HCT116 (cell line): ENCODE results near the gene ZNF536. TPM values are rescaled to one million over a fixed set of nuclear protein-coding genes. Genes with fewer than 3 reads are reported as not detected.

Source experiments
- ATAC-seq: fragments of 200-7000 bp; cut with Tn5 transposase; 2 replicates; pipeline ENCODE4 v1.9.1; 2020; ENCODE audit warnings: mild to moderate bottlenecking, moderate library complexity
- BruUV-seq: library from RNA; stranded (reverse); fragments of 400-500 nt; replicated peaks from 2 replicates; lab custom pipeline; 2021; lab: Mats Ljungman, UMichigan
- CTCF ChIA-PET: fragments of 300-600 bp; sonication (Branson Sonifier 250); formaldehyde crosslinking; loops from one replicate; lab custom pipeline; 2021; ENCODE audit warnings: antibody characterized with exemption; lab: Charles Lee
- POLR2A ChIA-PET: fragments of 300-600, 350-600 bp; sonication (Branson Sonifier 250); formaldehyde crosslinking; loops from one replicate; lab custom pipeline; 2021; ENCODE audit warnings: antibody characterized with exemption; lab: Charles Lee
- RAD21 ChIA-PET, 2 experiments: fragments of 300-600 bp; sonication (Branson Sonifier 250); formaldehyde crosslinking; loops; one replicate each; lab custom pipeline; 2023; ENCODE audit warnings: low total read pairs in 2 of 2; ENCODE audit not compliant: uncharacterized antibody in 2 of 2, unreplicated experiment in 2 of 2, low non-redundant PET in 1 of 2; lab: Charles Lee
- DNase-seq: peaks from one replicate; pipeline ENCODE4 v3.0.0-alpha.2; 2010; ENCODE audit warnings: low read depth, low spot score
- H2AFZ ChIP-seq: fragments of 200-600 bp; shearing (Covaris generic), sonication (generic); 2 replicates; pipeline ENCODE4 v1.6.1; 2017; ENCODE audit warnings: low read depth, mixed run types, mixed read lengths, antibody characterized with exemption, low read length; ENCODE audit not compliant: poor library complexity, severe bottlenecking
- H3K27ac ChIP-seq: 2 replicates; pipeline ENCODE4 v1.5.1; 2012; ENCODE audit warnings: low read depth, low read length
- H3K27me3 ChIP-seq: fragments of 200-600 bp; sonication (generic); 2 replicates; pipeline ENCODE4 v1.6.1; 2016; ENCODE audit warnings: mixed run types, low read length, mixed read lengths; ENCODE audit not compliant: insufficient read depth
- H3K36me3 ChIP-seq, 2 experiments: fragments of 200-500 bp in 1 of 2; fragments of 200-600 bp in 1 of 2; sonication (Bioruptor generic) in 1 of 2; sonication (generic) in 1 of 2; 2 replicates each; pipeline versions ENCODE4 v1.5.1 to v1.6.1; 2014 to 2016; ENCODE audit warnings: low read length in 2 of 2, inconsistent platforms in 1 of 2, mixed read lengths in 1 of 2, mixed run types in 1 of 2; ENCODE audit not compliant: insufficient read depth in 2 of 2, control insufficient read depth in 1 of 2
- H3K4me1 ChIP-seq, 2 experiments: fragments of 200-600 bp in 1 of 2; sonication (generic) in 1 of 2; 2 replicates each; pipeline versions ENCODE4 v1.5.1 to v1.6.1; 2012 to 2017; ENCODE audit warnings: low read length in 2 of 2, inconsistent platforms in 1 of 2, mild to moderate bottlenecking in 1 of 2, mixed read lengths in 1 of 2, mixed run types in 1 of 2, moderate library complexity in 1 of 2; ENCODE audit not compliant: insufficient read depth in 2 of 2, control insufficient read depth in 1 of 2
- H3K4me2 ChIP-seq: fragments of 200-600 bp; sonication (generic); 2 replicates; pipeline ENCODE4 v1.6.1; 2017; ENCODE audit warnings: mixed run types, low read length, mixed read lengths
- H3K4me3 ChIP-seq, 2 experiments: fragments of 200-600 bp in 1 of 2; sonication (generic) in 1 of 2; replicated peaks in 1 of 2; 2 replicates each; pipeline ENCODE4 v1.5.1; 2011 to 2016; ENCODE audit warnings: low read length in 2 of 2, control low read depth in 1 of 2, low read depth in 1 of 2, mild to moderate bottlenecking in 1 of 2, mixed read lengths in 1 of 2, mixed run types in 1 of 2
- H3K79me2 ChIP-seq: fragments of 200-600 bp; sonication (generic); 2 replicates; pipeline ENCODE4 v1.6.1; 2017; ENCODE audit warnings: mild to moderate bottlenecking, mixed run types, low read length, moderate library complexity, mixed read lengths; ENCODE audit not compliant: insufficient read depth
- H3K9ac ChIP-seq: fragments of 200-600 bp; sonication (generic); 2 replicates; pipeline ENCODE4 v1.6.1; 2016; ENCODE audit warnings: low read length, mixed read lengths
- H3K9me2 ChIP-seq: fragments of 200-600 bp; sonication (generic), shearing (Covaris generic); 2 replicates; pipeline ENCODE4 v1.6.1; 2017; ENCODE audit warnings: mixed run types, mild to moderate bottlenecking, moderate library complexity; ENCODE audit not compliant: insufficient read depth
- H3K9me3 ChIP-seq, 2 experiments: fragments of 200-500 bp in 1 of 2; fragments of 200-600 bp in 1 of 2; sonication (Bioruptor generic) in 1 of 2; sonication (generic) in 1 of 2; 2 replicates each; pipeline ENCODE4 v1.6.1; 2014 to 2017; ENCODE audit warnings: low read length in 2 of 2, mixed read lengths in 2 of 2, inconsistent platforms in 1 of 2, low read depth in 1 of 2, mild to moderate bottlenecking in 1 of 2, mixed run types in 1 of 2, moderate library complexity in 1 of 2; ENCODE audit not compliant: control insufficient read depth in 1 of 2, insufficient read depth in 1 of 2
- H4K20me1 ChIP-seq: fragments of 200-600 bp; sonication (generic), shearing (Covaris generic); 2 replicates; pipeline ENCODE4 v1.6.1; 2017; ENCODE audit warnings: mixed run types, mild to moderate bottlenecking, moderate library complexity; ENCODE audit not compliant: insufficient read depth
- ATF3 ChIP-seq: IDR thresholded peaks from 2 replicates; pipeline ENCODE4 v1.6.1; 2012
- CEBPB ChIP-seq: IDR thresholded peaks from 2 replicates; pipeline ENCODE4 v1.6.1; 2012; ENCODE audit warnings: low read depth
- EZH2phosphoT487 ChIP-seq: fragments of 200-600 bp; IDR thresholded peaks from 2 replicates; pipeline ENCODE4 v1.6.1; 2018; ENCODE audit warnings: antibody characterized with exemption, borderline replicate concordance
- POLR2A ChIP-seq: IDR thresholded peaks from 2 replicates; pipeline ENCODE4 v1.7.0; 2011; ENCODE audit warnings: borderline replicate concordance; ENCODE audit not compliant: insufficient read depth, insufficient read length; ENCODE audit errors: extremely low read depth
- SIN3A ChIP-seq: IDR thresholded peaks from 2 replicates; pipeline ENCODE4 v1.6.1; 2012; ENCODE audit warnings: low read depth
- YY1 ChIP-seq: IDR thresholded peaks from 2 replicates; pipeline ENCODE4 v1.6.1; 2011; ENCODE audit warnings: low read length, low read depth, moderate library complexity, mild to moderate bottlenecking; ENCODE audit not compliant: insufficient replicate concordance; ENCODE audit errors: extremely low read depth
- ZFX ChIP-seq: fragments of 450-650 bp; IDR thresholded peaks from 2 replicates; pipeline ENCODE4 v1.6.1; 2017
- ZNF274 ChIP-seq: fragments of 200-500 bp; sonication (Bioruptor generic); IDR thresholded peaks from 2 replicates; pipeline ENCODE4 v1.6.1; 2014; ENCODE audit warnings: mild to moderate bottlenecking, low read depth, low read length, inconsistent platforms
- intact Hi-C: fragments of 100-400 bp; cut with micrococcal nuclease; formaldehyde crosslinking; loops from 2 replicates; pipeline ENCODE4 v1.10.0; 2022
- total RNA-seq: library from RNA; stranded (reverse); gene quantifications from one replicate; pipeline ENCODE4 v1.2.1, GENCODE V29; 2021; ENCODE audit not compliant: unreplicated experiment
- TF ChIP-seq, protein P1 (sequence below), 3 experiments: fragments of 200-600 bp in 1 of 3; sonication (generic) in 1 of 3; IDR thresholded peaks in 2 of 3; conservative IDR thresholded peaks in 1 of 3; 2 replicates each; pipeline ENCODE4 v1.5.1; 2012 to 2017; ENCODE audit warnings: low read depth in 2 of 3, low read length in 2 of 3, antibody characterized with exemption in 1 of 3, borderline replicate concordance in 1 of 3, control low read depth in 1 of 3, mild to moderate bottlenecking in 1 of 3, mixed read lengths in 1 of 3, mixed run types in 1 of 3, moderate library complexity in 1 of 3; ENCODE audit not compliant: insufficient read depth in 1 of 3
- TF ChIP-seq, protein P2 (sequence below): IDR thresholded peaks from 2 replicates; pipeline ENCODE4 v1.6.1; 2011; ENCODE audit warnings: mild to moderate bottlenecking, low read length, moderate library complexity; ENCODE audit not compliant: insufficient replicate concordance; ENCODE audit errors: extremely low read depth
- TF ChIP-seq, protein P3 (sequence below): IDR thresholded peaks from 2 replicates; pipeline ENCODE4 v1.6.1; 2012; ENCODE audit warnings: low read depth

ZNF536 gene
- total RNA-seq, 1 experiment from 2014 or later = not detected

DNA sequence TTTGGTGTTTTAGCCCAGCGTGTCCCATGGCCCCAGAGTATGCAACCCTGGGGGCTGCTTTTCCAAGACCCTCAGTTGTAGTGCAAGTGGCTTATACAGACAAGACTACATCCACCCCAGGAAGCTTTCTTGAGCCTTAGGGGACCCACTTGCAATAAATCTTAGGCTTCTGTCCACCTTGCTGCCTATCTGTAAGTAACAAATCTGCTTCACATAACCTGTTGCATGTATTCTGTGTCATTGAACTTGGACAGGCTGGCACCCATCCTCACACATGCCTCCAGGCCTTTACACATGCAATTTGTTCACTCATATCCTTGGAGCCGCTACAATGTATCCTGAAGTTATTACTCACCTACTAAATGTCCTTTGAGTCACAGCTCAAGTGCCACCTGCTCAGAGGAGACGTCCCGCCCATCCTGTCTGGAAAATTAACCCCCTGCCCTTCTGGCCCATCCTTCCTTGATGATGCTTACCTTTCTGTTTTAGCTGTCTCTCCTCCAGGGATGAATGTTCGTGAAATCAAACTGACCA lies 101.2 kb downstream of the ZNF536 start:
- no peaks in the 10 kb centered on the region for H3K9me3 ChIP-seq
- intact Hi-C loops = no loop called here
- ChIA-PET POLR2A (no interaction called here), CTCF (no interaction called here), RAD21 (no interaction called here)
- H3K4me2 ChIP-seq = no peak overlapping the region
- BruUV-seq = no TSS peak
- TF ChIP-seq, protein P1, sequence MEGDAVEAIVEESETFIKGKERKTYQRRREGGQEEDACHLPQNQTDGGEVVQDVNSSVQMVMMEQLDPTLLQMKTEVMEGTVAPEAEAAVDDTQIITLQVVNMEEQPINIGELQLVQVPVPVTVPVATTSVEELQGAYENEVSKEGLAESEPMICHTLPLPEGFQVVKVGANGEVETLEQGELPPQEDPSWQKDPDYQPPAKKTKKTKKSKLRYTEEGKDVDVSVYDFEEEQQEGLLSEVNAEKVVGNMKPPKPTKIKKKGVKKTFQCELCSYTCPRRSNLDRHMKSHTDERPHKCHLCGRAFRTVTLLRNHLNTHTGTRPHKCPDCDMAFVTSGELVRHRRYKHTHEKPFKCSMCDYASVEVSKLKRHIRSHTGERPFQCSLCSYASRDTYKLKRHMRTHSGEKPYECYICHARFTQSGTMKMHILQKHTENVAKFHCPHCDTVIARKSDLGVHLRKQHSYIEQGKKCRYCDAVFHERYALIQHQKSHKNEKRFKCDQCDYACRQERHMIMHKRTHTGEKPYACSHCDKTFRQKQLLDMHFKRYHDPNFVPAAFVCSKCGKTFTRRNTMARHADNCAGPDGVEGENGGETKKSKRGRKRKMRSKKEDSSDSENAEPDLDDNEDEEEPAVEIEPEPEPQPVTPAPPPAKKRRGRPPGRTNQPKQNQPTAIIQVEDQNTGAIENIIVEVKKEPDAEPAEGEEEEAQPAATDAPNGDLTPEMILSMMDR (IDR thresholded peaks at IDR 0.05 in 2 of 3, conservative IDR thresholded peaks at IDR 0.05 in 1 of 3; ENCODE audit: borderline replicate concordance in 1 of 3, insufficient read depth in 1 of 3, low read depth in 2 of 3, low read length in 2 of 3) = no peak
- no peak for TF ChIP-seq ATF3
- no peak for TF ChIP-seq EZH2phosphoT487
- TF ChIP-seq ZNF274 = no peak
- TF ChIP-seq ZFX = no peak
- TF ChIP-seq, protein P2, sequence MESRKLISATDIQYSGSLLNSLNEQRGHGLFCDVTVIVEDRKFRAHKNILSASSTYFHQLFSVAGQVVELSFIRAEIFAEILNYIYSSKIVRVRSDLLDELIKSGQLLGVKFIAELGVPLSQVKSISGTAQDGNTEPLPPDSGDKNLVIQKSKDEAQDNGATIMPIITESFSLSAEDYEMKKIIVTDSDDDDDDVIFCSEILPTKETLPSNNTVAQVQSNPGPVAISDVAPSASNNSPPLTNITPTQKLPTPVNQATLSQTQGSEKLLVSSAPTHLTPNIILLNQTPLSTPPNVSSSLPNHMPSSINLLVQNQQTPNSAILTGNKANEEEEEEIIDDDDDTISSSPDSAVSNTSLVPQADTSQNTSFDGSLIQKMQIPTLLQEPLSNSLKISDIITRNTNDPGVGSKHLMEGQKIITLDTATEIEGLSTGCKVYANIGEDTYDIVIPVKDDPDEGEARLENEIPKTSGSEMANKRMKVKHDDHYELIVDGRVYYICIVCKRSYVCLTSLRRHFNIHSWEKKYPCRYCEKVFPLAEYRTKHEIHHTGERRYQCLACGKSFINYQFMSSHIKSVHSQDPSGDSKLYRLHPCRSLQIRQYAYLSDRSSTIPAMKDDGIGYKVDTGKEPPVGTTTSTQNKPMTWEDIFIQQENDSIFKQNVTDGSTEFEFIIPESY = no peak
- no peak for TF ChIP-seq POLR2A
- TF ChIP-seq, protein P3, sequence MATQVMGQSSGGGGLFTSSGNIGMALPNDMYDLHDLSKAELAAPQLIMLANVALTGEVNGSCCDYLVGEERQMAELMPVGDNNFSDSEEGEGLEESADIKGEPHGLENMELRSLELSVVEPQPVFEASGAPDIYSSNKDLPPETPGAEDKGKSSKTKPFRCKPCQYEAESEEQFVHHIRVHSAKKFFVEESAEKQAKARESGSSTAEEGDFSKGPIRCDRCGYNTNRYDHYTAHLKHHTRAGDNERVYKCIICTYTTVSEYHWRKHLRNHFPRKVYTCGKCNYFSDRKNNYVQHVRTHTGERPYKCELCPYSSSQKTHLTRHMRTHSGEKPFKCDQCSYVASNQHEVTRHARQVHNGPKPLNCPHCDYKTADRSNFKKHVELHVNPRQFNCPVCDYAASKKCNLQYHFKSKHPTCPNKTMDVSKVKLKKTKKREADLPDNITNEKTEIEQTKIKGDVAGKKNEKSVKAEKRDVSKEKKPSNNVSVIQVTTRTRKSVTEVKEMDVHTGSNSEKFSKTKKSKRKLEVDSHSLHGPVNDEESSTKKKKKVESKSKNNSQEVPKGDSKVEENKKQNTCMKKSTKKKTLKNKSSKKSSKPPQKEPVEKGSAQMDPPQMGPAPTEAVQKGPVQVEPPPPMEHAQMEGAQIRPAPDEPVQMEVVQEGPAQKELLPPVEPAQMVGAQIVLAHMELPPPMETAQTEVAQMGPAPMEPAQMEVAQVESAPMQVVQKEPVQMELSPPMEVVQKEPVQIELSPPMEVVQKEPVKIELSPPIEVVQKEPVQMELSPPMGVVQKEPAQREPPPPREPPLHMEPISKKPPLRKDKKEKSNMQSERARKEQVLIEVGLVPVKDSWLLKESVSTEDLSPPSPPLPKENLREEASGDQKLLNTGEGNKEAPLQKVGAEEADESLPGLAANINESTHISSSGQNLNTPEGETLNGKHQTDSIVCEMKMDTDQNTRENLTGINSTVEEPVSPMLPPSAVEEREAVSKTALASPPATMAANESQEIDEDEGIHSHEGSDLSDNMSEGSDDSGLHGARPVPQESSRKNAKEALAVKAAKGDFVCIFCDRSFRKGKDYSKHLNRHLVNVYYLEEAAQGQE = no peak
- TF ChIP-seq CEBPB = no peak
- TF ChIP-seq SIN3A = no peak
- TF ChIP-seq YY1 = no peak
- no peak for ATAC-seq
- H3K79me2 ChIP-seq = no peaks in the 10 kb centered on the region
- H3K9me2 ChIP-seq = no peaks in the 10 kb centered on the region
- no peaks in the 10 kb centered on the region for H4K20me1 ChIP-seq
- no peak overlapping the region for H2AFZ ChIP-seq
- no peak overlapping the region for H3K4me3 ChIP-seq
- no peaks in the 10 kb centered on the region for H3K4me1 ChIP-seq
- H3K27ac ChIP-seq = no peak overlapping the region
- H3K9ac ChIP-seq = no peak overlapping the region
- no peaks in the 10 kb centered on the region for H3K36me3 ChIP-seq
- peaks cover 19% of the 10 kb centered on the region for H3K27me3 ChIP-seq
- DNase-seq = no peak
